GM21360 (cell line): Measurements from ENCODE around the gene DLG2.
A peak's percentile ranks its signal among the peaks of the same experiment; 100 is the strongest.

Experiments used
- ATAC-seq: cut with Tn5 transposase; IDR thresholded peaks from one replicate; pipeline ENCODE4 v1.9.1; 2021; ENCODE audit warnings: mild to moderate bottlenecking, moderate library complexity; ENCODE audit not compliant: unreplicated experiment

Gene DLG2

GRCh38 chr11:83684071-83684470, 1943.1 kb downstream of the DLG2 start:
- ATAC-seq, result no peak

- peak; percentile 97 for ATAC-seq
Measured at GRCh38 chr11:83682611-83682973, 1944.6 kb downstream of the DLG2 start.

- no peak for ATAC-seq
Measured at GRCh38 chr11:83681906-83682610, 1945.1 kb downstream of the DLG2 start.

- ATAC-seq, result peak; percentile 63
Measured at GRCh38 chr11:83681031-83681781, 1945.9 kb downstream of the DLG2 start.

- no peak for ATAC-seq
Measured at GRCh38 chr11:83680321-83680720, 1946.8 kb downstream of the DLG2 start.

- ATAC-seq, result no peak
Measured at GRCh38 chr11:83678831-83679584, 1948.1 kb downstream of the DLG2 start.

- no peak for ATAC-seq
Measured at GRCh38 chr11:83677730-83678129, 1949.4 kb downstream of the DLG2 start.

GRCh38 chr11:83676056-83676601, 1951.0 kb downstream of the DLG2 start:
- ATAC-seq, result no peak

- no peak for ATAC-seq
Measured at GRCh38 chr11:83674102-83674896, 1952.8 kb downstream of the DLG2 start.

GRCh38 chr11:83671289-83671688, 1955.9 kb downstream of the DLG2 start:
- no peak for ATAC-seq

GRCh38 chr11:83666149-83666548, 1961.0 kb downstream of the DLG2 start:
- no peak for ATAC-seq

- no peak for ATAC-seq
Measured at GRCh38 chr11:83663988-83664387, 1963.2 kb downstream of the DLG2 start.

- no peak for ATAC-seq
Measured at GRCh38 chr11:83663446-83663845, 1963.7 kb downstream of the DLG2 start.

GRCh38 chr11:83662494-83662893, 1964.7 kb downstream of the DLG2 start:
- ATAC-seq, result no peak

- ATAC-seq, result no peak
Measured at GRCh38 chr11:83661491-83662350, 1965.4 kb downstream of the DLG2 start.

- no peak for ATAC-seq
Measured at GRCh38 chr11:83659466-83659865, 1967.7 kb downstream of the DLG2 start.

GRCh38 chr11:83656796-83657330, 1970.3 kb downstream of the DLG2 start:
- ATAC-seq, result no peak

GRCh38 chr11:83655976-83656375, 1971.2 kb downstream of the DLG2 start:
- ATAC-seq, result no peak

- ATAC-seq, result no peak
Measured at GRCh38 chr11:83649528-83649855, 1977.7 kb downstream of the DLG2 start.
